Posterior cingulate gyrus (tissue), 11 donors: ENCODE results near the gene TMEM266.

Experiments
- DNase-seq, 10 donors: peaks; one replicate each; pipeline versions ENCODE4 v3.0.0 to v3.0.0-alpha.2; 2020 to 2021; ENCODE audit warnings: mixed read lengths in 3 of 10
- intact Hi-C: fragments of 100-400 bp; cut with DNase I; formaldehyde crosslinking; loops from one replicate; pipeline ENCODE4 v1.15.1; 2023

The TMEM266 gene

DNA sequence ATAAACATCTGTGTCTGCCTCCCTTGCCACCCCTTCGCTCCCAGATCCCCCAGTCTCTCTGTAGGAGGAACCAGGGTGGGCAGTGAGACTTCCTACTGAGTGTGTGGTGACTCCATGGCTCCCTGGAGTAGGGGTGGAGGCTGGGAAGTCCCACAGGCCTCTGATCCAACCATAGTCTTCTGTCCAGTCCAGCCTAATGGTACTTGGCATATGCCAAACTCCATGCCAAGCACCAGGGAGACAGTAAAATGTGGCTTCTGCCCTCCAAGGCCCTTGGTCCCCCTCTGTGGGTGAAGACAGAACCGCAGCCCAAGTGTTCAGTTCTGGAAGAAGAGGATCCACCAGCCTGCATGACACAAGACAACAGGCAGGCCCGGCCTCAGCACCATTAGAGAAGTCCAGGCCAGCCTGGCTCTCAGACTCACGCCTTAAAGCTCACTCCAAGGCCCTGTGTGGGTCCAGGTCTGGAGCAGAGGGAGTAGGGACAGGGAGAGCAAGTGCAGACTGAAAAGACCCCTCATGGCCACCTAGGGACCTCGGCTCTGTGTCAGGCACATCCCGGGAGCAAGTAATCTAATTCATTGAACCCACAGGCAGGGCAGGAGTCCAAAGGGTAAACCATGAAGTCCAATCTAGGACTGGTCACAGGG, 138.8 kb downstream of the TMEM266 start:
- intact Hi-C loops = loop anchor here (10.0 kb wide), 2 partner anchors 646 to 676 kb away; no protein-coding TSS in a partner anchor
- peak in 2 of 10 donors; percentile 31 to 57 for DNase-seq

DNA sequence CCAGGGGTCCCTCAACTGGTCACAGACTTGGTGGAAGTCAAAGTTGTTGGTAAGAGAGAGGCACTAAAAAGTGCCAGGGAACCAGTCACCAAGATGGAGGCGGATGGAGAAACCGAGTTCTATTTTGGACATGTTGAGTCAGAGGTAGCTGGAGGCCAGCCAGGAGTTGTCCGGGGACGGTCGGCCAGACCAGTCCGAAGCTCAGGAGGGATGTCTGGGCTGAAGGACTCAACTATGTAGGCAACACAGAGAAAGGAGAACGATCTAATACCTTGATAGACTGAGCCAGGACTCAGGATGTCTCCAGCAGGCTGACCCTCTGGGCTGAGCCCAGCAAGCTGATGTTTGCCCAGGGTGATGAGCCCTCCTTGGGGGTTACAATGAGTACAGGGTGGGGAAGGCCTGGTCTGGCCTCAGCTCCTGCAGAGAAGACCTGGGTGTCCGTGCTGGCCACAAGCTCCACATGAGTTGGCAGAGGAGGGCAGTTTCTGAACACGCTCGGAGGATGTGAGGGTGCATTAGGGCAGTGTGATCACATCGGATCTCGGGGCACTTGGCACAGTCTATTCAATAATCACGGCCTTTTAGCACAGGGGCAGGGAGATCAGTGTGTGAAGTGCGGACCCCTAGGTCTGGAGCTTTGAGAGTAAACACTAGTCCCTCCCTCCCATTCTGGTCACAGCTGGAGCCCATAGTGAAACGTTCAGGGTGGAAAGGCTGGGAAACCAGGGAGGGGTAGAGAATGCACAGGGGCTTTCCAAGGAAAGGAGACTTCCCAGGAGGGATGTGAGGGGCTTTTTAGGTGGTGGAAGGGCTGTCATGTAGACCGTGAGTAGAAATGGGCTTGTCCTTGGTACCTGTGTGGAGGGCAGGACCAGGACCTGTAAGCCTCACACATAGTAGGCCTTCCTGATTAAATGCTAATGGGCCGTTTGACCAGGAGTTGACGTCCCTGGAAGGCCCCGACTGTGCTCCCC, 139.6 kb downstream of the TMEM266 start:
- DNase-seq = peak in 1 of 10 donors; percentile 86
- intact Hi-C loops = loop anchor here (10.0 kb wide), 2 partner anchors 645 to 675 kb away; no protein-coding TSS in a partner anchor

DNA sequence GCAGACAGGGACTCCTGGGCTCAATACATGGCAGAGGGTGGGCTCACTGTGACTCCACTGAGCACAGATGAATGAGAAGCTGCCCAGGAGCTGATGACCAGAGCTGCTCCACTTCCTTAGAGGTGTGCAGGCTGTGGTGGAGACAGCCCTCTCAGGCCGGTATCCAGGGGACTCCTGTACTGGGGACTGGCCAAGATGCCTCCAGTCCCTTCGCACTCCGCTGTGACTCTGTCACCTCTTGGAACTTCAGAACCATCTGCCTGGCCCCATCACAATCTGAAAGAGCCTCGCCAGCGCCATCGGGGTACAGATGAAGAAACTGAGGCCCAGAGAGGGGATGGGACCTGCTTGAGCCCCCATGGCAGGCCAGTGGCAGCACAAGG, 140.3 kb downstream of the TMEM266 start:
- intact Hi-C loops = no loop called here
- DNase-seq = peak in 1 of 10 donors; percentile 30

DNA sequence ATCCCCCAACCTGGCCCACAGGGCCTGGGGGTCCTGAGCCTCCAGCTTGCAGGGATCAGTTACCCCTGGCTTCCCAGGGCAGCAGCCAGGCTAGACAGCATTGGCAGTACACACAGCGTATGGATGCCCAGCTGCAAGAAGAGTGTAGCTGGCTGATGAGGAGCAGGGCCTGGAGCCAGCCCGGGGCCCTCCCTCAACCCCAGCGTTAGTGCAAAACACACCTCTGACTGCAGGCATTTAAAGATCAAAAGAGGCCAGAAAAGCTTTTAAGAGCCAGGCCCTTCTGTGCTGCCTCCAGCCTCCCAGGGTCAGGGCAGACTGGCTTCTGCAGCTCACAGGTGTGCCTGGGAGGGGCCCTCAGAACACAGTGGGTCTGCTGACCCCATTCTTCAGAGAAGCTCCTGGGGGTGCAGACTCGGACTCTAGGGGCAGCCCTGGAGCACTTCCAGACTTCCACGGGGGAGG, 140.9 kb downstream of the TMEM266 start:
- peak in 1 of 10 donors; percentile 48 for DNase-seq
- intact Hi-C loops = no loop called here

GRCh38 chr15:76201536-76202255, 141.9 kb downstream of the TMEM266 start:
- intact Hi-C loops = no loop called here
- DNase-seq = peak in 1 of 10 donors; percentile 56

DNA sequence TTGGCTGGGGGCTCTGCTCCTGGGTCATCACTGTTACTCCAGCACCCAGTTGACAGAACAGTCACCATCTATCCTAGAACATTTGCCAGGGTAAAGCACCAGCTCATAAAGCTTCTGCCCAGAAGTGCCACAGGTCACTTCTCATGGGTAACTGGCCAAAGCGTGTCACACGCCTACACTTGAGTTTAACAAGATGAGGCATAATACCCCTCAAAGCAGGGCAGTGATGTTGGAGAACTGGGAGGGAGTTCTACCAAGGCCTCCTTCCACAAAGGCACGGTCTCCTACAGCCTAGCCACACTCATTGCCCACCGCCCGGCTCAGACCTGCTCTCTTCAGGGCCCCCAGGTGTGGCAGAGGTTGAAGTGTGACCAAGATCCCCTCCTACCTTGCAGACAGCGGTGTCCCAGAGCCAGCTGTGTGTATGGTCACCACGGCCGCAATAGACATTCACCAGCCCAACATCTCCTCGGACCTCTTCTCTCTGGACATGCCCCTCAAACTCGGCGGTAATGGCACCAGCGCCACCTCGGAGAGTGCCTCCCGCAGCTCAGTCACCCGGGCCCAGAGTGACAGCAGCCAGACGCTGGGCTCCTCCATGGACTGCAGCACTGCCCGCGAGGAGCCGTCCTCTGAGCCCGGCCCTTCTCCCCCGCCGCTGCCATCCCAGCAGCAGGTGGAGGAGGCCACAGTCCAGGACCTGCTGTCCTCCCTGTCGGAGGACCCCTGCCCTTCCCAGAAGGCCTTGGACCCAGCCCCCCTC, 143.7 kb downstream of the TMEM266 start:
- DNase-seq = peak in 1 of 10 donors; percentile 63
- intact Hi-C loops = no loop called here

DNA sequence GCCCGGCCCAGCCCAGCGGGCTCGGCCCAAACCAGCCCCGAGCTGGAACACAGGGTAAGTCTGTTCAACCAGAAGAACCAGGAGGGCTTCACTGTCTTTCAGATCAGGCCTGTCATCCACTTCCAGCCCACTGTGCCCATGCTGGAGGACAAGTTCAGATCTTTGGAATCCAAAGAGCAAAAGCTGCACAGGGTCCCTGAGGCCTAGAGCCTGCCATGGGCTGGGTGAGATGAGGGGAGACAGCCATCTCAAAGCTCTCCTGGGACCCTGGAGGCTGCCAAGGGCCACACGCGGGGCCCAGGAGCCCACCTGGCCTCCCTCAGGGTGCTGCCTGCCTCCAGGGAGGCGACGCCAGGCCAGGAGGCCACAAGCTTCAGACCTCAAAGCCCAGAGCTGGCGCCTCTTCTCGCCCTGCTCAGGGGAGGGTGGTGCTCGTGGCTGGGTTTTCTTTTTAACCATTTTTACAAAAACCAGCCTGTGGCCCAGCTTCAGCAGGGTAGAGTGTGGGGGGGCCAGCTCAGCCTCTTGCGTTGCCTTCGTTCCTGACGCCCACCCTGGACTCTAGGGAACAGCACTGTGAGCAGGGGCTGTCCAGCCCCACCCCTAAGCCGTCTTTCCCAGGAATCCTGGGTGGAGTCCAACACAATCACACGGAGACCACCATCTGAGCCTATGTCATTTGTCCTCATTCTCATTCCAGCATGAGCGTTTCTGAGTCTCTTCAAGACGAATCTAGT, 144.5 kb downstream of the TMEM266 start:
- peak in 1 of 10 donors; percentile 43 for DNase-seq
- intact Hi-C loops = no loop called here

DNA sequence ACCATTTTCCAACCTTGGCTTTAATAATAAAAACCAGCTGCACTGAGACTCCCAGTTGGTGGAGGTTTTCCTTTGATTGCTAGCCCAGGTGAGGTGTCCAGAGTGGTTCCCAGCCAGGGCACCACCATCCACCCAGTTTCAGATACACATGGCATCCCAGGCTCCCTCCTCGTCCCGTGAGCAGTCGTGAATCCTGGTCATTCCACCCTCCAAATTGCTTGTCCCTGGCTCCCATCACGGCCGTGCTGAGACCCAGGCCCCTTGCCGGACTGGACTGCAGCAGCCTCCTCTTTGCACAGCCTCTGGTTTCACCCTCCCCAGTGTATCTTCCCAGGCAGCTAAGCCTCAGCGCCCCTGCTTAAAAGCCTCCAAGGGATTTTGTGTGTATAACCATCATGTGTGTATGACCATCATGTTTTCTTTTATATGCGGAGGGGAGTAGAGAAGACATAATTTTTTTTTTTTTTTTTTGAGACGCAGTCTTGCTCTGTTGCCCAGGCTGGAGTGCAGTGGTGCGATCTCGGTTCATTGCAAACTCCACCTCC, 145.2 kb downstream of the TMEM266 start:
- intact Hi-C loops = no loop called here
- DNase-seq = peak in 2 of 10 donors; percentile 54 to 67

DNA sequence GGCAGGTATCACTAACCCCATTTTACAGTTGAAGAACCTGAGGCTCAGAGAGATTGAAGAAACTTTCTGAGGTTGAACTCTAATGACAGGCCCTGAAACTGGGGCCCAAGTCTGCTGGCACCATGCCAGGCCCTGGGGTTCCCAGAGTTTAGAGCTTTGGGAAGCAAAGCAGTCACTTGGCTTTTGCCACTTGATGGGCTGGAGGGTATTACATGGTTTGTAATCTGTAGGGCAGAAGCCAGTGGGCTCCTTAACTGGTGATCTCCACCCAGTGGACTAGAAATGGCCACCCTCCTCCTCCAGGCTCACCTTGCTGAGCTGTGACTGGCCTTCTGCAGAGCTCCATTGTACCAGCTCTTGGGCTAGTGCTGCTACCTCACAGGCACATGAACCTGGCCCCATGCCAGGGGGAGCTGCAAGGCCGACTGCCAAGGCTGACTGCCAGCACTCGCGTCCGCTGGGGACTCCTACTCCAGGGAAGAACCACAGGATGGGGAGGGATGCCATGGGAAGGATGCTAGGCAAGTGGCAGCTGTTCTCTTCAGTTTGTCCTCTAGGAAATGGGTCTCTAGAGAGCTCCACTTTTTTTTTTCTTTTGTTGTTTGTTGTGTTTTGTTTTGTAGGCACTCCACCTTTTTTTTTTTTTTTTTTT, 146.7 kb downstream of the TMEM266 start:
- intact Hi-C loops = no loop called here
- DNase-seq = peak; percentile 72 to 98 (median 87)

DNA sequence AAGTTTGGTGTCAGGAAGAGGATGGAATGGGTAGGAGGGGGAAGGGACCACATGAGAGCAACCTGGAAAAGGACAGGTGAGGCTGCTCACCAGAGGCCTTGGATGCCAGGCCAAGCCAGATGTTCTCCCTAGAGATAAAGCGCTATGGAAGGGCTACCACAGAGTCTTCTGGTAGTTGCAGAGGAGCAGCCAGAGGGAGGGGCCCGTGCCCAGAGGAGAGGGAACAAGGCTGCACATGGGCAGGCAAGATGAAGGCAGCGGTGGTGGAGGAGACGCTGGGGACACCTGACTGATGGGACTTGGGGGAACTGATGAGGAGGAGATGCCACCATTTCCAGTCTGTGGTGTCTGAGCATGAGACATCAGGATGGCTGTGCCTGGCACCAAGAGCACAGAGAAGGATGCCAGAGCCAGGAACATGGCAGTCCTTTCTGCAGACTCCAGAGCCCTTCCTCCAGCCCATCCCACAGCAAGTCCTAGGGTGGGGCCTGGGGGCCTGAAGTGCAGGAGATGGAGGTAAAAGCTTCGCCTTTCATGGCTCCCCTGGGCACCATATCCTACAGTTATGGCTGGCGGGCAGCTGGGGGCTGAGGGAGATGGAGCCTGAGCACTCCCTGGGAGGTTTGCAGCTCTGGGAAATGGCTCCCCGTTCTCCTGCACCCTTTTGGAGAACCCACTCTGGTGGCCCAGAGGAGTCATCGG, 148.4 kb downstream of the TMEM266 start:
- DNase-seq = peak in 1 of 10 donors; percentile 59
- intact Hi-C loops = no loop called here

DNA sequence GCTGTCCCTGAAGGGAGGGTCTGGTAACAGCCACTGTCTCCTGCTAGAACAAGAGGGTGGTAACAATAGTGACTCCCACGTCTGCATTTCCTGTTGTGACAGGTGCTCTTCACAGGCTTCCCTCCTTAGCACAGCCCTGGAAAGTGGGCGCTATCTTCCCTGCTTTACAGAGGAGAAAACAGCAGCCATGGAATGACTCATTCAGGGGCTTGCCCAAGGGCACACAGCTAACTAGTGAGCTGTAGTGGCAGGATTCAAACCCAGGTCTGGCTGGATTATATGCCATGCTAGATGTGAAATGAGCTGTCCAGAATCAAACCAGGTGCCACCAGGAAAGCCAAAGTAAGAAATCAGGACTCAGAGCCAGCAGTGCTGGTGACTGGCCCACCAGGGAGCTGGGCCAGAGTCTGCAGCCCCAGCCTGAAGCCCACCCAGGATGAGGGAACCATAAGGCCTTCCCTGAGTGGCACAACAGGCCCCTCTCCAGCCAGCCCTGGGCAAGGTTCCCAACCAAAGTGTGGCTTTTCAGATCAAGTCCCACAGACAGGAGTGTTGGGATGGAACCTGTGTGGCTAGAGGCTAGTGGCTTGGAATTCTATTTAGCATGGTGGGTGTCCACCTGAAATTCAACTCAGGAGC, 149.1 kb downstream of the TMEM266 start:
- DNase-seq = peak in 1 of 10 donors; percentile 71
- intact Hi-C loops = no loop called here

DNA sequence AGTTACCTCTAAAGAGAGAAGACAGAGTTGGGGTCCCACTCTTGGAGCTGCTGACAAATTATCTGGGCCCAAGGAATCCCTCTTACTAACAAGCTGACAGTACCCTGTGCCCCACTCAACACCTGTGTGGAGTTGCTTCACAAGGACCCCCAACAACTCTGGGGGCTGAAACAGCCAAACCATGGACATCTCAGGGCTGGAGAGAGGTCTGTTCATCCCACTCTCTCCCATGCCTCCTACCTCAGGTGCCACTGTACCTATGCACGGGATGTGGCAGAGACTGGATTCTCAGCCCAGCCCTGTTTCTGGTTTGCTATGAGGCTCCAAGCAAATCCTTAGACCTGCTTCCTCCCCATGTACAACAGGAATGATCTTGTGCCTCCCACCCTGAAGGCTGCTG, 149.7 kb downstream of the TMEM266 start:
- no peak for DNase-seq
- intact Hi-C loops = no loop called here

DNA sequence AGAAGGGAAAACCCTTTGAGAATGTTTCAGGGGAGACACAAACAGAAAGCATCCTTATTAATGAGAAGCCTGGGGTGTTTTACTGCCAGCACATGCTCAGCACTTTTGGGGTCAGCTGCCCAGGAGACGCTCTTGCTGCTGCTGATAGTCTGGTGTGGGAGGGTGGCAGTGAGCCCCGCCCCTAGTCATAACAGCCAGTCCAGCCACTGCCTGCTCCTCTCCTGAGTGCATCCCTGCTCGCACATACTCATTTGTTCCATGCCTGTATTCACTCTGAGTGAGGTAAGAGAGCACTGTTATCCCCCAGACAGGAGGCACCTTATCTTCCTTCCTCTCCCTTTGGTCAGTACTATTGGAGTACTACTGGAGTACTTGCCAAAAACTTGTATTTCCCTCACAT, 150.2 kb downstream of the TMEM266 start:
- intact Hi-C loops = no loop called here
- DNase-seq = no peak

GRCh38 chr15:76215634-76216033, 155.8 kb downstream of the TMEM266 start:
- no peak for DNase-seq
- intact Hi-C loops = no loop called here

GRCh38 chr15:76217029-76217881, 157.5 kb downstream of the TMEM266 start:
- DNase-seq = no peak
- intact Hi-C loops = no loop called here

- intact Hi-C loops = no loop called here
- no peak for DNase-seq
These were observed 158.1 kb downstream of the TMEM266 start for GRCh38 chr15:76217882-76218217.
